NCI-H2196 (cell line): ENCODE results near the gene AP1G2.
A peak's percentile ranks its signal among the peaks of the same experiment; 100 is the strongest.
"Not testable (repeated sequence)": the region's sequence is repeated elsewhere in the genome, so short reads cannot be mapped to it uniquely, and the experiment has no call there.

Experiments used
- DNase-seq: peaks from one replicate; lab custom pipeline; 2025; ENCODE audit not compliant: unreplicated experiment; lab: John Stamatoyannopoulos, UW

Gene AP1G2, protein sequence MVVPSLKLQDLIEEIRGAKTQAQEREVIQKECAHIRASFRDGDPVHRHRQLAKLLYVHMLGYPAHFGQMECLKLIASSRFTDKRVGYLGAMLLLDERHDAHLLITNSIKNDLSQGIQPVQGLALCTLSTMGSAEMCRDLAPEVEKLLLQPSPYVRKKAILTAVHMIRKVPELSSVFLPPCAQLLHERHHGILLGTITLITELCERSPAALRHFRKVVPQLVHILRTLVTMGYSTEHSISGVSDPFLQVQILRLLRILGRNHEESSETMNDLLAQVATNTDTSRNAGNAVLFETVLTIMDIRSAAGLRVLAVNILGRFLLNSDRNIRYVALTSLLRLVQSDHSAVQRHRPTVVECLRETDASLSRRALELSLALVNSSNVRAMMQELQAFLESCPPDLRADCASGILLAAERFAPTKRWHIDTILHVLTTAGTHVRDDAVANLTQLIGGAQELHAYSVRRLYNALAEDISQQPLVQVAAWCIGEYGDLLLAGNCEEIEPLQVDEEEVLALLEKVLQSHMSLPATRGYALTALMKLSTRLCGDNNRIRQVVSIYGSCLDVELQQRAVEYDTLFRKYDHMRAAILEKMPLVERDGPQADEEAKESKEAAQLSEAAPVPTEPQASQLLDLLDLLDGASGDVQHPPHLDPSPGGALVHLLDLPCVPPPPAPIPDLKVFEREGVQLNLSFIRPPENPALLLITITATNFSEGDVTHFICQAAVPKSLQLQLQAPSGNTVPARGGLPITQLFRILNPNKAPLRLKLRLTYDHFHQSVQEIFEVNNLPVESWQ

DNA sequence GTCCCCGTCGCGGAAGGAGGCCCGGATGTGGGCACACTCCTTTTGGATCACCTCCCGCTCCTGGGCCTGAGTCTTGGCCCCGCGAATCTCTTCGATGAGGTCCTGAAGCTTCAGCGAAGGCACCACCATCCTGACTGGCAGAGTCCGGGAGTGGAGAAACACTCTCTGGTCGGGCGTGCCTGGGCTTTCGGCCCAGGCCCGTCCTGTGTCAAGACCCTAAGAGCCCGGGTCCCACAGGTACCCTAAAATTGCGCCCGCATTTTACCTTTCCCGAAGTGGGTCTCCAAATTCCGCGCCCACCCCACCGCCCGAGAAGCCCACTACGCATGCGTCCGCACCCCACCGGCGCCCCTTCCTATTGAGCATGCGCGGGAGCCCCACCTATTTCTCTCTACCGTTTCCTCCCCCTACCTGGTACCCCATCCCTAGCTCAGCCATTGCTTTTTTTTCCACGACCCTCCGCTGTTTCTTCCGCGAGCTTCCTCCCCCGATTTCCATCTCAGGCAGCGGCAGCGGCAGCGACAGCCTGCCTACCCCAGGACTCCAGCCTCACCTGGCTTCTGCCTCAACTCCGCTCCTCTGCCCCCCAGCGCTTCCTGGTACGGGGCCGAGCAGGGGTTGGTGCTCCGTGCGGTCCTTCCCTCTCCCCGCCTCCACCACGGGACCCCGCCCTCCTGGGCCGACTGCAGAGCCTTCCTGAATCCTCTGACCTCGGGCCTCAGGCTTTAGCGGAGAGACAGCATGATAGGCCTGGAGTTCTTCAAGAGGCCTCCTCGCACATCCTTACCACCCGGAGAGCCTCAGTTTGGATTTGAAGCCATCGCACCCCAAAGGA, at the start of gene AP1G2:
Gene AP1G2, minus strand, starts transcription at position 606 of the 835 bp plus-strand sequence. Its CDS starts 477 bp downstream, at position 129.
- peak; percentile 89 for DNase-seq

DNA sequence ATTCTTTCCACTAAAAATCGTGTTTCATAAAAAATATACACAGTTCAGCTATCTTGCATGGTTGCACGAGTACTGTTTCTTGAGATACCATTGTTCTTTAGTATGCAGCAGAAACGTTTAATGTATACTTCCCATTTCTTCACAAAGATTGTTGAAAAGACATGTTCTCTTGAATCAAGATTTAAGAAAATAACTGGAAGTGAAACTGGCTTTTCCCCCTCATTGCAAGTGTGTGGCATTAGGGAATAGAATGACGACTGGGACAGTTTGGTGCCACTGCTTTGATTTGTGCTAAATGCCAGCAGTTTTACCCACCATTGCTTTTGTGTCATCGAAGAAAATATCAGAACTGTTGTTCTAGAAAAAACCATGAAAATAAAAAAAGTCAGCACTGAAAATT, 48.3 kb upstream of the AP1G2 start:
- no peak for DNase-seq

DNA sequence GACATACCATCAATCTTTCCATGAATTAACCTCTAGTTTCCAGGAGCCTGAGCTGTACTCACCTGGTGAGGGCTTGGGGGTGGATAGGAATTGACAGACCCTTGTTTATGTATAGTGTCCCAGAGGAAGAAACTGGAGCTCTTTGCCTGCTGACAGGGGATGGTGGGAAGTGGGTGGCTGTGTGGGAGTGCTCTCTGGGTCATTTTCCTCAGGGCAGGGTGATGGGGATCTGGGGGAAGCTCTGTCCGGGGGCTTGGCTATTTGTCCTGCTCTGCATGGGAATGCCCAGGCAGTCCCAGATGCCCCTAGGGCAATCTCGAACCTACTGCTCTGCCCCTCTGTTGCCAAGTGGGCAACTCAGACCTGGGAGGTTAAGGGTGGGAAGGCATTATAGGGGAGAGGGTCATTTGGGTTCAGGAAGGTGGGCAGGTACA, 46.8 kb upstream of the AP1G2 start:
- DNase-seq, result no peak

DNA sequence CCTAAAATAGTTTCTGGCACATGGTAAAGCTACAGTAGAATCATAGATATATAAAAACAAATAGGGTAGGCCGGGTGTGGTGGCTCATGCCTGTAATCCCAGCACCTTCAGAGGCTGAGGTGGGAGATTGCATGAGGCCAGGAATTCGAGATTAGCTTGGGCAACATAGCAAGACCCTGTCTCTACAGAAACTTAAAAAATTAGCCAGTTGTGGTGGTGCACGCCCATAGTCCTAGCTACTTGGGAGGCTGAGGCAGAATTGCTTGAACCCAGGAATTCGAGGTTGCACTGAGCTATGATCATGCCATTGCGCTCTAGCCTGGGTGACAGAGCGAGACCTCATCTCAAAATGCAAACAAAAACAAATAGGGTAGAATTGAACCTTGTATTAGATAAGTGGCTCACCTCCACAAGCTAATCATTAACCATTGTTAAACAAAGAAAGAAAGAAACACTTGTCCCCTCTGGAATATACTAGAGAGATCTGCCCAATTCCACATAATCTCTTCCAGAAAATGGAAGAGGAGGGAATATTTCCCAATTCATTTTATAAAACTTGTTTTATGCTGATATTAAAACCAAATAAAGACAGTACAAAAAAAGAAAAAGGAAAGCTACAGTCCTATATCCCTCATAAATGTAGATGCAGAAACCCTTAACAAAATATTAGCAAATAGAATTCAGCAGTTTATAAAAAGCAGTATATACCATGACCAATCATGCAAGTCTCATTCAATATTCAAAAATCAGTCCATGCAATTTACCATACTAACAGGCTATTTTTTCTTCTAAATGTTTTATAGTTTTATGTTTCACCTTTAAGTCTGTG, 45.9 kb upstream of the AP1G2 start:
- no peak for DNase-seq

DNA sequence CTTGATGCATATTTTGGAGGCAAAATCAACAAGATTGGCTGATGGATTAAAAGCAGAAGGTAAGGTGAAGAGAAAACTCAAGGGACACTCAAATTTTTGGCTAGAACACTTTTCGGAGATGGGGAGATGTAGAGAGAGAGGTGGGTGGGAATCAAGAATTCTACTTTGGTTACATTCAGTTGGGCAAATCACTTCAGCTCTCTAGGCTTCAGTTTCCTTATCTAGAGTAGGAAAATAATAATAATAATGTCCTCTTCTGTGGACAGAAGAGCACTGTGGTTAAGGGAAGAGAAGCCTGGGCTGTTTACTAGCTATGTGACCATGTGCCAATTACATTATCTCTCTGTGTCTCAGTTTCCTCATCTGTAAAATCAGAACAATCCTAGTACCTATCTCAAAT, 45.2 kb upstream of the AP1G2 start:
- DNase-seq, result no peak

DNA sequence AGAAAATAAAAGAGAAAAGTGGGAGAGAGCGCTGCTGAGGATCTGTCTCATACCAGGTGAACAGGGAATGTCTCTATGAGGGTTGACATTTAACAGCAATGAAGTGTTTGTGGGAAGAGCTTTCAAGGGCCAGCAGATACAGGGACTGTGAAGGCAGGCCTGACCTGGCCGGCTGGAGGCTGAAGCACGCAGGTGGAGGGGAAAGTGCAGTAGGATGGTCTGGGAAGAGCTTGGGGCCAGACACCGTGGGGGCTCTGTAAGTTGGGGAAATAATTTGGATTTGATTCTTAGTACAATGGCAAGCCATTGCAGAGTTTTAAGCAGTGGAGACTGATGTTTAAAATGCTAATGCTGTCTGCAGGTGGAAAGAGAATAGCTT, 44.8 kb upstream of the AP1G2 start:
- DNase-seq, result no peak

DNA sequence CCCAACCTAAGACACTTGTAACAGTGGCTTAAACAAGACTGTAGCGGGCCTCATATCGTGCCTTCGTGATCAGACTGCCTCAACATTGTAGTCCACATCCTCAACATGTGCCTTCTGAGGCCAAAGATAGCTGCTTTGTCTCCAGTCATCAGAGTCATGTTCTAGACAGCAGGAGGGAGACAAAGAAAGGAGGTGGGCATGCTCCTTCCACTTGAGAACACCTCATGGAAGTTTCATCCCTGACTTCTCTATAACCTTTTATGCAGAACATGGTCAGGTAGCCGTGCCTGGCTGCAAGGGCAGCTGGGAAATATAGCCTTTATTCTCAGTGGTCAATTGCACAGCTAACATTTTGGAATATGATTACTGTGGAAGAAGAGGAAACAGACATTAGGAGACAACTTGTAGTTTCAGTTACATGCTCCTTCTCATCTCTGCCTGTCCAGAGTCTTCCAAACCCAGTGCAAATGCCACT, 43.3 kb upstream of the AP1G2 start:
- no peak for DNase-seq

DNA sequence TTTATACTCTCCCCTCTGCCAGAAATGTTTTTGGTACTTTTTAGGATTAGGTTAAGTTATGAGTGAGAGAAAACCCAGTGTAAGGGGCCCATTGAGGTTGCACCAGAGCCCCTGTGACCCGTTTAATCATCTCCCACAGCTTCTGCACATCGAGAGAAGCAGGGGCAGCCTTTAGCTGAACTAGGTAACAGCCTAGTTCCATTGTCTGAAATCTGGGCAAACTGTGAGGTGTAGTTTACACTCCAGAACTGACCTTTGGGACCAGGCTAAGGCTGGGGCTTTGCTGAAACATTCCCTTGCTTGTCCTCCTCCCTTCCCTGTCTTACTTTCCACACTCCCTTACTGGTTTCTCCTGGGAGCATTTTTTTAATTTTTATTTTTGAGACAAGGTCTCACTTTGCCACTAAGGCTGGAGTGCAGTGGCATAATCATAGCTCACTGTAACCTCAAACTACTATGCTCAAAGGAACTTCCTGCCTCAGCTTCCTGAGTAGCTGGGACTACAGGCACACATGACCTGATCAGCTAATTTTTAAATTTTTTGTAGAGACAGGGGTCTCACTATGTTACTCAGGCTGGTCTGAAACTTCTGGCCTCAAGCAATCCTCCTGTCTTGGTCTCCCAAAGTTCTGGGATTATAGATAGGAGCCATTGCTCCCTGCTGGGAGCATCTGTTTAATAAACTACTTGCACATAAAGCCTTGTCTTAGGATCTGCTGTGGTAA, 42.7 kb upstream of the AP1G2 start:
- no peak for DNase-seq

DNA sequence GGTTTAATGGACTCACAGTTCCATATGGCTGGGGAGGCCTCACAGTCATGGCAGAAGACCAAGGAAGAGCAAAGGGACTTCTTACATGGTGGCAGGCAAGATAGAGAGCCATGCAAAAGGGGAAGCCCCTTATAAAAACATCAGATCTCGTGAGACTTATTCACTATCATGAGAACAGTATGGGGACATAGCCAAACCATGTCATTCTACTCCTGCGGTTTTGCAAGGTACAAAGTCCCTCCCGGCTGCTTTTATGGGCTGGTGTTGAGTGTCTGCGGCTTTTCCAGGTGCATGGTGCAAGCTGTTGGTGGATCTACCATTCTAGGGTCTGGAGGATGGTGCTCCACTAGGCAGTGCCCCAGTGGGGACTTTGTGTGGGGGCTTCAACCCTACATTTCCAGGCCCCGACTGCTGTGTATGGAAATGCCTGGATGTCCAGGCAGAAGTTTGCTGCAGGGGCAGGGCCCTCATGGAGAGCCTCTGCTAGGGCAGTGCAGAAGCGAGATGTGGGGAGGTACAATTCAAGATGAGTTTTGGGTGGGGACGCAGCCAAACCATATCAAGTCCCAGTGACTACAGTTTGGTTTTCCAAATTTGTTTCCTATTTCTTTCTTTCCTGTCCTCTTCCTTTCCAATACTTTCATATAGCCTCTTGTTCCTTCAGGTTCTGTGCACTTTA, 42.0 kb upstream of the AP1G2 start:
- DNase-seq, result not testable (repeated sequence)

DNA sequence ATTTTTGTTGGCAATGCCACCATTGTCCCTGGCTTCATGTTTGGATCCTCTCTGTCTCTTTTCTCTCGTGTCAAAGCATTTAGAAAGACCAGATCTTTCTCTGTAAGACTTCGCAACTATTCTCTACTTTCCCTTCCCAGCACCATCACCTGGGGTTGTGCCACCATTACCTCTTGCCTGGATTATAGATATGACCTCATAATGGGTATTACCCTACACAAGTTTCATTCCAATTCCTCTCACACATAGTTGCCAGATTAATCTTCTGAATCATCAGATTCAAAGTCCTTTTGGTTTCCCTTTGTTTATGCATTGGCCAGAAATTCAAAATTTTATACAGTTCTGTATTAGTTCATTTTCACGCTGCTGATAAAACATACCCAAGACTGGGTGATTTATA, 41.4 kb upstream of the AP1G2 start:
- no peak for DNase-seq

DNA sequence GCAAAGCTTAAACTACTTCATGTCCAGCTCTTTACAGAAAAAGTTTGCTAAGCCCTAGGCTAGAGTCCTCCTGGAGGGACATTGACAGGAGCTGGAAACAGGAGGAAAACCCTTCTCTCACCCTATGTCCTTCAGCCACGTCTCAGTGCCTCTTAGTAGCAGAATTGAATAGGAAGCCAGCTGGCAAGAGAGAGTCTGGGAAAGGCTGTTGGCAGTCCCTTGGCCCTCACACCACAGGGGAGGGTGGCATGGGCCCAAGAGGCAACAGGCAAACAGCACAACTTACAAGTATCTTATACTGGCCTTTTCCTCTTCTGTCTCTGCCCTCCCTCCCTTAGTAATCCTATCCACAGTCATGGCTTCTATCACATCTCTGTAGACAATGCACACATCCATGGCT, 40.9 kb upstream of the AP1G2 start:
- peak; percentile 42 for DNase-seq

DNA sequence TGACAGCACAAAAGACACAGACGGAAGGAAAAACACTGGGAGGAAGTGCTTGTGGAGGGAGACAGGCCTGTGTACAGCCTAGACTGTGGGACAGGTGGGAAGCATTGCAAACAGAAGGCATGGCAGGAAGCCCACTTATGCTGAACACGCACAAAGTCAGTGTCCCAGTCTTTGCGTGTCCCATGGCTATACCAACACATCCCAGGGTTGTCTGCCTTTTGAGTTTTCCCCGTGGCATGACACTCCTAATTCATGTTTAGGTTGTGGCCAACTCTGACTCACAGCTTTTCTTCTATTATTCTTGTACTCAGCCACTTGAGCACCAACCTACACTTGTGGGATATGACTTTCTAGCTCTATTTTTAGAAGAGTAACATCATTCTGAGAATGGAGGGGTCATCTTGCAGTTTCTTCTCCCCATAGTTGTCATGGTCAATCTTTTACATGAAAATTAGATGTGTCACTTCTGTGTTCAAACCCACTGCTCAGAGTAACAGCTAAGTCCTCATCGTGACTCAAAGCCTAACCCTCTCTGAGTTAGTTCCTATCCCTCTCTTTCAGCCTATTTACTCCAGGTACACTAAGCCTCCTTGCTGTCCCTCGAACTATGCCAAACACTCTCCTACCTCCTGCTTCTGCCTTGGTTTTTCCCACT, 38.5 kb upstream of the AP1G2 start:
- DNase-seq, result no peak

DNA sequence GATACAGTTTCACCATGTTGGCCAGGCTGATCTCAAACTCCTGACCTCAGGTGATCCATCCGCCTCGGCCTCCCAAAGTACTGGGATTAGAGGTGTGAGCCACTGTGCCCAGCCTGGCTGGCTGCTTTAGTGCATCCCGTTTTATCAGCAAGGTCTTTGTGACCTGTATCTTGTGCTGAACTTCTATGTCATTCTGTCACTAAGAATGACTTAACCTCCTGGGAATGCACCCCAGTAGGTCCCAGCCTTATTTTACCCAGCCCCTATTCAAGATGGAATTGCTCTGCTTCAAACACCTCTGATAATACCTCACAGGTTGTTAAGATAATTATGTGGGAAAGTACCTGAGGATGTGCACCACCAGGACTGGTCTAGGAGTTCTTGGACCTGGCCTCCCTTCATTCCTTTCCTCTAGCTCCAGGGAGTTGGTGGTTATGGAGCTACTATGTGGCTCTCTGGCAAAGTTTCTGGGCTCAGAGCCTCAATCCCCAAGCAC, 37.1 kb upstream of the AP1G2 start:
- DNase-seq, result no peak

DNA sequence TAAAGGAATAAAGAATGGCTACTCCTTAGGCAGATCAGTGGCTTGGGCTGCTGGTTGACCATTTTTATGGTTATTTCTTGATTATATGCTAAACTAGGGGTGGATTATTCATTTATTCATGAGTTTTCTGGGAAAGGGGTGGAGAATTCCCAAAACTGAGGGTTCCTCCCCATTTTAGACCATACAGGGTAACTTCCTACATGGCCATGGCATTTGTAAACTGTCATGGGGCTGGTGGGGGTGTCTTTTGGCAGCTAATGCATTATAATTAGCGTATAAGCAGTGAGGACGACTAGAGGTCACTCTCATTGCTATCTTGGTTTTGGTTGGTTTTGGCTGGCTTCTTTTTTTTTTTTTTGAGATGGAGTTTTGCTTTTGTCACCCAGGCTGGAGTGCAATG, 36.6 kb upstream of the AP1G2 start:
- DNase-seq, result no peak

DNA sequence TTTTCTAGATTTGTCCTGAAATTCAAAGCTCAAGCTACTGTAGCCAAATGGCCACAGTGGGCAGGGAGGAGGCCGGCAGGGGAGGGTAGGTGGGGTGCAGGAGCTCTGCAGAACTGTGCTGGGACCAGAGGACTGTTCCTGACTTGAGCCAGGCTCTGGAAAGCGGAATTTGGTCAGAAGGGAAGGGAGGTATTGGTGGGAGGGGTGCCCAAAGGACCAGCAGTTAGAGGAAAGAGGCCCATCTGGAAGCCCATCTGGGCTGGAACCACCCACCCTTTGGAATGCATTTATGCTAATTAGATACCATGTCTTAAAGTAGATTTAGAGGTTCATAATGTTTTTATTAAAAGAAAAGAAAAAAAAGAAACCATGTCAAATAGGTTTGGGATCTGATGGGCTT, 35.5 kb upstream of the AP1G2 start:
- DNase-seq, result no peak

DNA sequence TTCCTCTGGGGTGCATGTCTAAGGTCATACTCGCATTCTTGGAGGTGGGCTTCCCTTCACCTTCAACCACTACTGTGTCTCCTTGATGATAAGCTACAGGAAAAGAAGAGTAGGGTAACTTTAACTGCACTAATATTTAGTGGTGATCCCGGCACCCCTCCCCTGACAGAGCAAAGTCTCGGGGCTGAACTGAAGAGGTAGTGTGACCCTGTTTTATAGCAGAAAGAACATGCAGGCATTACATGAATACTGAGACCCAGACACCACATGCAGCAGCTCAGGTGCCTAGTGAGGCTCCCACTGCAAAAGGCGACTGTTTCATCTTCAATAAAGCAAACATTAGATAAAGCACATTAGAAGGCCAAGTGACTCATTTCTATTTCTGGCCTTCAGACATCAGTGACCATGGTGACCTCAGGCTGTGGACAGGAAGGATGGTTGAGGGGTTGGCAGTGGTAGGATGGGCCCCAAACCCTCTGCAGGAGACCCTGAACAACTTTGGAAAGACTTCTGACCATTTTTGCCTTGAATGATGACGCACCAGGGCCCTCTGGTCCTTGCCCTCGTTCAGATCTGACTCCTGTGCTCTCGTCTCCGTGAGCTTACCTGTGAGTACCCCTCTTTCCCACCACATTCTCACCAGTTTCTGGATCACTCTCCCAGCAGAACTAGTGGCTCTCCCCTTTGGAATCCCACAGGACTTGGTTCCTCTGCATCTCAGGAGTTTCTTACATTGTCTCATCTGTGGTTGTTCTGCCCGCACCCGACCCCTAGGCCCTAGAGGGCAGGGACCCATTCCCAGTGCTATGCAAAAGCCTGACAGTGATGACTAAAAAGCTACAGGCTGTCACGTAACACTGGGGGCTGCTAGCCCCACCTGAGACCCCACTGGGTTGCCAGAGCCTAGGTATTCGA, 34.8 kb upstream of the AP1G2 start:
- no peak for DNase-seq

DNA sequence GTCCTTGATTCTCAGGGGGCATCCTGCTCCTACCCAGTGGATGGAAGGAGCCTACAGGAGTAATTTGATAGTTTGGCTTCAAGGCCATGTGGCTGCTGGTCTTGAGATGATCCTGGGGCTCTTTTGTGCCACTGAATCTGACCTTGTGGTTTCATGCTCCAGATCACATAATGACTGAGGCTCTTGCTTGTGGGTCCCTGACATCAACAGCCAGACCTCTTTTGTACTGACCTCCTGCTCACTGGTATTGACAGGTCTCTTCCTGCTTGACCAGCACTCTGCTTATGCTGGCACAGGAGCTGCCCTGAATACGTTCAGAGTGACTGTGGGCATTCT, 34.2 kb upstream of the AP1G2 start:
- peak; percentile 13 for DNase-seq

DNA sequence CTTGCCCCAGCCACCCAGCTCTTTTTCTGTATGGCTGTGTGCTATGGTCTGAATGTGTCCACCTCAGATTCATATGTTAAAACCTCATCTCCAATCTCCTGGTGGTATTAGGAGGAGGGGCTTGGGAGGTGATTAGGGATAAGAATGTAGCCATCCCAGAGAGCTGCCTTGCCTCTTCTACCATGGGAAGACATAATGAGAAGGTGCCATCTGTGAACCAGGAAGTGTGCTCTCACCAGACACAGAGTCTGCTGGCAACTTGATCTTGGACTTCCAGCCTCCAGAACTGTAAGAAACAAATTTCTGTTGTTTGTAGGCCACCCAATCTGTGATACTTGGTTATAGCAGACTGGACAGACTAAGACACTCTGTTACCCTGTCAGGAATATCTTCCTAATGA, 33.8 kb upstream of the AP1G2 start:
- DNase-seq, result peak; percentile 14
